AG09319 (cell line): Measurements from ENCODE around the gene HRC.
A peak's percentile ranks its signal among the peaks of the same experiment; 100 is the strongest.
"Not testable (repeated sequence)": the region's sequence is repeated elsewhere in the genome, so short reads cannot be mapped to it uniquely, and the experiment has no call there.

ENCODE experiments used
- DNase-seq: peaks from one replicate; pipeline ENCODE4 v3.0.0-alpha.2; 2010; ENCODE audit warnings: low read depth; ENCODE audit errors: extremely low read depth
- CTCF ChIP-seq: IDR thresholded peaks from 2 replicates; pipeline ENCODE4 v1.5.1; 2011; ENCODE audit warnings: low read depth, mild to moderate bottlenecking, inconsistent platforms, low read length, moderate library complexity

Gene HRC

DNA sequence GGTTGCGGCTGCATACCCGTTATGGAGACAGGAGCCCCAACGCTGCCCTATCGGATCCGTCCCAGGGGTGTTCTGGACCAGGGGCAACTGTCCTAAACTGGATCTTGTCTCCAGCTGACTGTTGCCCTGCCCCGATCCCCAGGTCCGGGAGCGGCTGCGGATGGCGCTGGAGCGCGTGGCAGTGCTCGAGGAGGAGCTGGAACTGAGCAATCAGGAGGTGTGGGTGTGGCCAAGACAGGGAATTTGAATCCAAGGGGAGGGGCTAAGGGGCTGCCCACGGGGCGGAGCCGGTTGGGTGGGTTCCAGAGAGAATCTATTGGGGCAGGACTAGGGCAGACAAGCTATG lies 26.0 kb downstream of the HRC start:
- DNase-seq, result no peak
- no peak for TF ChIP-seq CTCF

DNA sequence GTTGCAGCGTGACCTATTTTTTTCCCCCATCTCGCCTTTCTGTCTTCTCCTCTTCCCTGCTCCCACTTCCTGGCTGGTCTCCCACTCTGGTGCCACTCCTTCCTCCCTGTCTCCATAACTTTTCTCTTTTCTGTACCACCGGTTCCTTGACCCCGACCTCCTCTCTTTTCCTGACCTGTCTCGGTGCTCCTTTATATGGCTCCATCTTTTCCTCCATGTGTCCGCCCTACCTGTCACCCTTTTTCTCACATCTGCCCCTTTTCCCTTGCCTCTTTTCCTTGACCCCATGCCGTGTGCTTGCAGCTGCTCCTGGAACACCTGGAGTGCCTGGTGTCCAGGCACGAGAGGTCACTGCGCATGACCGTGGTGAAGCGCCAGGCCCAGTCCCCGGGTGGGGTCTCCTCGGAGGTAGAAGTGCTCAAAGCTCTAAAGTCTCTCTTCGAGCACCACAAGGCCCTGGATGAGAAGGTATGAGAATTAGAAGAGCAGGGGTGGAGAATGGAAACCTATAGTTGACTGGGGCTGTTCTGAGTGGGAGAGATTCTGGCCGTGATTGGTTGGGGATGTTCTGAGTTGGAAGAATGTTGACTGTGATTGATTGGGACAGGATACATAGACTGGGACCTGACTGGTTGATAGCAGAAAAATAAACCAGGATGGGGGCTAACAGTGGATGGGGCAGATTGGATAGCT lies 26.5 kb downstream of the HRC start:
- no peak for TF ChIP-seq CTCF
- DNase-seq, result no peak

DNA sequence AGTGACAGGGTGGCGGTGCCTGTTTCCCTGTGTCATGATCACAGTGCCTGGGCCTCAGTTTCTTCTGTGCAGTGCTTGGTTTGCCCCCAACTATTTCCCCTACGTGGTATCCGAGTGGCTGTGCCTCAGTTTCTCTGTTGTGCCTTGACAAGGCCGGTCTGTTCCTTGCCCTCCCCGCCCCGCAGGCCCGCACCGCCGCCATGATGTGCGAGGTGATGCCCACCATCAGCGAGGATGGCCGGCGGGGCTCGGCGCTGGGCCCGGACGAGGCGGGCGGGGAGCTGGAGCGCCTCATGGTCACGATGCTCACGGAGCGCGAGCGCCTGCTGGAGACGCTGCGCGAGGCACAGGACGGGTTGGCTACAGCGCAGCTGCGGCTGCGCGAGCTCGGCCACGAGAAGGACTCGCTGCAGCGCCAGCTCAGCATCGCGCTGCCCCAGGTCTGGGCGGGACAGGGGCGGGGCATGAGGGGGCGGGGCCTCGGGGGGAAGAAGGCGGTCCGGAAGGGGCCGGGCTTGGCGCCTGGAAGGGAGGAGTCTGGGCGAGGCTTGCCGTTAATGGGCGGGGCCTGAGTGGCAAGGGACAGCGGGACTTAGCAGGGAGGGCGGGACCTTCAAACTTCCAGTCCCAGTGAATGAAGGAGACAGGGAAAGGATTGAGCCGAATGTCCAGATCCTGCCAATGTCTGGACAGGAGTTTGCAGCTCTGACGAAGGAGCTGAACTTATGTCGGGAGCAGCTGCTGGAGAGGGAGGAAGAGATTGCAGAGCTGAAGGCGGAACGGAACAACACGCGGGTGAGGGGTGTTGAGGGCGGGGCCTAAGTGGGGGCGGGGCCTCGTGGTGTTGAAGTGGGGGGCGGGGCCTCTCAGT lies 27.3 kb downstream of the HRC start:
- DNase-seq, result peak; percentile 92
- TF ChIP-seq CTCF, result peak; percentile 7; the same call in 1 of the 2 replicates

GRCh38 chr19:49127225-49127624 lies 28.0 kb downstream of the HRC start:
- not testable (repeated sequence) for DNase-seq

DNA sequence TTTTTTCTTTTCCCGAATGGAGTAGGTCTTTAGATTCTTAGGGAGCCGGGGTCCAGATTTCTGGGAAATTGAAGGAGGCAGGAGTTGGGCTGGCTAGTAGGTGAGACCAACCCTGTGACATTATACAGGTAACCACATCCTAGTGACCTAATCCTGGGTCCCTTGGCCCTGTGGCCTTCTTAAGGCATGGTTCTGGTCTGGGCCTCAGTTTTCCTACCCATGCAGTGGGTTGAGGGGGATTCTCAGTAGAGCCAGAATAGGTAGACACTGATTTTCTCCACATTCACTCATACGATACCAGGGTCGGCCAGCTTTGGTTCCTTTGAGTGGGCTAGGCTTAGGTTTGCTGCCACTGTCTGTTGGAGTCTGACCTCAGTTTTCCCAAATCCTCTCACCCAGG lies 28.6 kb downstream of the HRC start:
- no peak for TF ChIP-seq CTCF
- no peak for DNase-seq

GRCh38 chr19:49125025-49125731 lies 30.0 kb downstream of the HRC start:
- no peak for TF ChIP-seq CTCF
- DNase-seq, result no peak

DNA sequence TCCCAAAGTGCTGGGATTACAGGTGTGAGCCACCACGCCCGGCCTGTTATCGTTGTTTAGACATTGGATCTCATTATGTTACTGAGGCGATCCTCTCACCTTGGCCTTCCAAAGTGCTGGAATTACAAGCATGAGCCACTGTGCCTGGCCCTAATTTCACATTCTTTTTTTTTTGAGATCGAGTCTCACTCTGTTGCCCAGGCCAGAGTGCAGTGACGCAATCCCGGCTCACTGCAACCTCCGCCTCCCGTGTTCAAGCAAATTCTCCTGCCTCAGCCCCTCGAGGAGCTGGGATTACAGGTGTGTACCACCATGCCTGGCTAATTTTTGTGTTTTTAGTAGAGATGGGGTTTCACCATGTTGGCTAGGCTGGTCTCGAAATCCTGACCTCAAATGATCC lies 31.9 kb downstream of the HRC start:
- not testable (repeated sequence) for DNase-seq

DNA sequence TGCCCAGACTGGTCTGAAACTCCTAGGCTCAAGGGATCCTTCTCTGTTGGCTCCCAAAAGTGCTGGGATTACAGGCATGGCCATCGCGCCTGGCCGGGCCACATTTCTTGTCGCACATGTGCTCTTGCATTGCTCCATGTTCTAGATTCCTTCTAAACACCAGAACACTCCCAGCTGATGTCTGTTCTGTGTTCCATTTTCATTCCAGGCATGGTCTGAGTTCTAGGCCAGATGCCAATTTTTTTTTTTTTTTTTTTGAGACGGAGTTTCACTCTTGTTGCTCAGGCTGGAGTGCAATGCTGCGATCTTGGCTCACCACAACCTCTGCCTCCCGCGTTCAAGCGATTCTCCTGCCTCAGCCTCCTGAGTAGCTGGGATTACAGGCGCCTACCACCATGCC lies 33.4 kb downstream of the HRC start:
- not testable (repeated sequence) for DNase-seq

- no peak for DNase-seq
- TF ChIP-seq CTCF, result no peak
Observed at GRCh38 chr19:49120868-49121267, 34.3 kb downstream of the HRC start.
